Measurements from ENCODE around the gene IQGAP2. TPM values are rescaled to one million over a fixed set of nuclear protein-coding genes. Genes with fewer than 3 reads are reported as not detected.
A peak's percentile ranks its signal among the peaks of the same experiment; 100 is the strongest.

IQGAP2 gene
- total RNA-seq, 3 donors from 2014 or later (not counting 1 experiment from before 2014, with no cell fraction given): 172 to 218 (median 207) TPM

GRCh38 chr5:76532052-76532451, 129.0 kb downstream of the IQGAP2 start:
- no peak for TF ChIP-seq CTCF (IDR thresholded peaks at IDR 0.05)
- no peak overlapping the region for H3K4me3 Mint-ChIP-seq
- Histone ChIP-seq H3K4me3 (ENCODE audit: low read length) (no peak overlapping the region), H3K4me1 (ENCODE audit: control insufficient read depth, insufficient read depth, low read length) (peaks cover 19% of the 10 kb centered on the region), H3K27ac (ENCODE audit: low read length) (no peak overlapping the region), H3K9me3 (ENCODE audit: control insufficient read depth, insufficient read depth, low read length) (no peaks in the 10 kb centered on the region), H3K27me3 (ENCODE audit: control insufficient read depth, insufficient read depth, low read length) (no peaks in the 10 kb centered on the region), H3K36me3 (ENCODE audit: control insufficient read depth, insufficient read depth, low read length) (no peaks in the 10 kb centered on the region)
- no peaks in the 10 kb centered on the region for H3K9me3 Mint-ChIP-seq
- intact Hi-C loops (cut with micrococcal nuclease): no loop called here
- no peaks in the 10 kb centered on the region for H3K27me3 Mint-ChIP-seq (ENCODE audit: low read depth in 2 of 2)
- peaks cover 64 to 72% of the 10 kb centered on the region in 2 donors for H3K4me1 Mint-ChIP-seq
- no peak for ATAC-seq
- H3K27ac Mint-ChIP-seq: peak overlapping the region in 1 of 2 donors; percentile 63
- WGBS (ENCODE audit: insufficient coverage): 100% methylated on average over 2 of the region's 3 CpGs
- H3K36me3 Mint-ChIP-seq: no peaks in the 10 kb centered on the region
- DNase-seq: no peak

GRCh38 chr5:76532973-76533372, 129.9 kb downstream of the IQGAP2 start:
- Histone ChIP-seq H3K4me1 (ENCODE audit: control insufficient read depth, insufficient read depth, low read length) (peaks cover 16% of the 10 kb centered on the region), H3K27me3 (ENCODE audit: control insufficient read depth, insufficient read depth, low read length) (no peaks in the 10 kb centered on the region), H3K27ac (ENCODE audit: low read length) (no peak overlapping the region), H3K4me3 (ENCODE audit: low read length) (no peak overlapping the region), H3K36me3 (ENCODE audit: control insufficient read depth, insufficient read depth, low read length) (no peaks in the 10 kb centered on the region), H3K9me3 (ENCODE audit: control insufficient read depth, insufficient read depth, low read length) (no peaks in the 10 kb centered on the region)
- H3K4me3 Mint-ChIP-seq: no peak overlapping the region
- ATAC-seq (no peak), DNase-seq (no peak)
- intact Hi-C loops (cut with micrococcal nuclease): no loop called here
- peaks cover 65 to 70% of the 10 kb centered on the region in 2 donors for H3K4me1 Mint-ChIP-seq
- WGBS (ENCODE audit: insufficient coverage): 100% methylated on average over 2 of the region's 4 CpGs
- no peaks in the 10 kb centered on the region for H3K36me3 Mint-ChIP-seq
- TF ChIP-seq CTCF (IDR thresholded peaks at IDR 0.05): no peak
- no peaks in the 10 kb centered on the region for H3K27me3 Mint-ChIP-seq (ENCODE audit: low read depth in 2 of 2)
- H3K27ac Mint-ChIP-seq: peak overlapping the region; percentile 44 to 70
- no peaks in the 10 kb centered on the region for H3K9me3 Mint-ChIP-seq

GRCh38 chr5:76535577-76535976, 132.5 kb downstream of the IQGAP2 start:
- Histone ChIP-seq H3K4me3 (ENCODE audit: low read length) (no peak overlapping the region), H3K27ac (ENCODE audit: low read length) (no peak overlapping the region), H3K36me3 (ENCODE audit: control insufficient read depth, insufficient read depth, low read length) (no peaks in the 10 kb centered on the region), H3K27me3 (ENCODE audit: control insufficient read depth, insufficient read depth, low read length) (no peaks in the 10 kb centered on the region), H3K9me3 (ENCODE audit: control insufficient read depth, insufficient read depth, low read length) (no peaks in the 10 kb centered on the region), H3K4me1 (ENCODE audit: control insufficient read depth, insufficient read depth, low read length) (peaks cover 27% of the 10 kb centered on the region)
- Mint-ChIP-seq H3K9me3 (no peaks in the 10 kb centered on the region), H3K4me1 (peaks cover 71 to 75% of the 10 kb centered on the region in 2 donors), H3K36me3 (no peaks in the 10 kb centered on the region), H3K27me3 (ENCODE audit: low read depth in 2 of 2) (no peaks in the 10 kb centered on the region), H3K4me3 (no peak overlapping the region), H3K27ac (peak overlapping the region; percentile 55 to 77)
- WGBS (ENCODE audit: insufficient coverage): 93% methylated on average over 4 of the region's 4 CpGs
- TF ChIP-seq CTCF (IDR thresholded peaks at IDR 0.05): no peak
- intact Hi-C loops (cut with micrococcal nuclease): no loop called here
- ATAC-seq: no peak
- no peak for DNase-seq

- no peak overlapping the region for H3K27ac Mint-ChIP-seq
- intact Hi-C loops (cut with micrococcal nuclease): no loop called here
- Histone ChIP-seq H3K4me3 (ENCODE audit: low read length) (no peak overlapping the region), H3K36me3 (ENCODE audit: control insufficient read depth, insufficient read depth, low read length) (no peaks in the 10 kb centered on the region), H3K27ac (ENCODE audit: low read length) (no peak overlapping the region), H3K9me3 (ENCODE audit: control insufficient read depth, insufficient read depth, low read length) (no peaks in the 10 kb centered on the region), H3K27me3 (ENCODE audit: control insufficient read depth, insufficient read depth, low read length) (no peaks in the 10 kb centered on the region), H3K4me1 (ENCODE audit: control insufficient read depth, insufficient read depth, low read length) (peaks cover 22% of the 10 kb centered on the region)
- H3K4me3 Mint-ChIP-seq: no peak overlapping the region
- ATAC-seq (no peak), DNase-seq (no peak)
- peaks cover 75 to 78% of the 10 kb centered on the region in 2 donors for H3K4me1 Mint-ChIP-seq
- no peaks in the 10 kb centered on the region for H3K9me3 Mint-ChIP-seq
- no peak for TF ChIP-seq CTCF (IDR thresholded peaks at IDR 0.05)
- WGBS (ENCODE audit: insufficient coverage): 94% methylated on average over 3 of the region's 3 CpGs
- H3K36me3 Mint-ChIP-seq: no peaks in the 10 kb centered on the region
- no peaks in the 10 kb centered on the region for H3K27me3 Mint-ChIP-seq (ENCODE audit: low read depth in 2 of 2)
Measured at GRCh38 chr5:76537073-76537543, 134.0 kb downstream of the IQGAP2 start.
